ENCODE measurements around the gene GARIN1A.

The GARIN1A gene

DNA sequence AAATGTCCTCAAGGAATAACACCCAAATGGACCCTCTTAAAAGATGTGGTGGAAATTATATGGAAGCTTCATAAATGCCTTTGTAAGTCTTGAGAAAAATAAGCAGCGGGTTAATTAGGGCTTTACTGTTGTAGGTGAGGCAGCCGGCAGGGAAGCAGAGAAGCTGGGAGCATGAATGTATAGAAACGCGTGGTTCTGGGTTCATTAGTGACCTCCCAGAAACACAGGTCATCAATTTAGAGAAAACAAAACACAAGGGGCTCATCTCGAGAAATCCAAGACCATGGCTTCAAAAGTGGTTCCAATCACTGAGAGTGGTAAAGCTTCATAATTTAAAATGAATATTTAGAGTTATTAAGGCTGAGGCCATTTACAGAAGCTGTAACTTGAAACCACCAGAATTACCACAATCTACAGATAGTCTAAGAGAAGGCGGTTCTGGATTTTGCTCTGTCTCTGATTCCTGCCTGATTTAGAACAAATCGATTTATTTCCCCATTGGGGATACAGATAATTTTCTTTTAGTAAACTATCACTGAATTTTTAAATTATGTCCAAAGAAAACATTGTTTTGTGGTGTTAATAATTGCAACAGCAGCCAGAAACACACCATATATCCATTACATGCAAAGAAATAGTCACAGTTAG is 20.7 kb downstream of the GARIN1A start:
- DNase-seq (ENCODE audit: low spot score): no peak
- TF ChIP-seq, protein P1, sequence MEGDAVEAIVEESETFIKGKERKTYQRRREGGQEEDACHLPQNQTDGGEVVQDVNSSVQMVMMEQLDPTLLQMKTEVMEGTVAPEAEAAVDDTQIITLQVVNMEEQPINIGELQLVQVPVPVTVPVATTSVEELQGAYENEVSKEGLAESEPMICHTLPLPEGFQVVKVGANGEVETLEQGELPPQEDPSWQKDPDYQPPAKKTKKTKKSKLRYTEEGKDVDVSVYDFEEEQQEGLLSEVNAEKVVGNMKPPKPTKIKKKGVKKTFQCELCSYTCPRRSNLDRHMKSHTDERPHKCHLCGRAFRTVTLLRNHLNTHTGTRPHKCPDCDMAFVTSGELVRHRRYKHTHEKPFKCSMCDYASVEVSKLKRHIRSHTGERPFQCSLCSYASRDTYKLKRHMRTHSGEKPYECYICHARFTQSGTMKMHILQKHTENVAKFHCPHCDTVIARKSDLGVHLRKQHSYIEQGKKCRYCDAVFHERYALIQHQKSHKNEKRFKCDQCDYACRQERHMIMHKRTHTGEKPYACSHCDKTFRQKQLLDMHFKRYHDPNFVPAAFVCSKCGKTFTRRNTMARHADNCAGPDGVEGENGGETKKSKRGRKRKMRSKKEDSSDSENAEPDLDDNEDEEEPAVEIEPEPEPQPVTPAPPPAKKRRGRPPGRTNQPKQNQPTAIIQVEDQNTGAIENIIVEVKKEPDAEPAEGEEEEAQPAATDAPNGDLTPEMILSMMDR (IDR thresholded peaks at IDR 0.05): no peak
- H3K4me3 ChIP-seq: no peak overlapping the region
- no peak overlapping the region for H3K27ac ChIP-seq

DNA sequence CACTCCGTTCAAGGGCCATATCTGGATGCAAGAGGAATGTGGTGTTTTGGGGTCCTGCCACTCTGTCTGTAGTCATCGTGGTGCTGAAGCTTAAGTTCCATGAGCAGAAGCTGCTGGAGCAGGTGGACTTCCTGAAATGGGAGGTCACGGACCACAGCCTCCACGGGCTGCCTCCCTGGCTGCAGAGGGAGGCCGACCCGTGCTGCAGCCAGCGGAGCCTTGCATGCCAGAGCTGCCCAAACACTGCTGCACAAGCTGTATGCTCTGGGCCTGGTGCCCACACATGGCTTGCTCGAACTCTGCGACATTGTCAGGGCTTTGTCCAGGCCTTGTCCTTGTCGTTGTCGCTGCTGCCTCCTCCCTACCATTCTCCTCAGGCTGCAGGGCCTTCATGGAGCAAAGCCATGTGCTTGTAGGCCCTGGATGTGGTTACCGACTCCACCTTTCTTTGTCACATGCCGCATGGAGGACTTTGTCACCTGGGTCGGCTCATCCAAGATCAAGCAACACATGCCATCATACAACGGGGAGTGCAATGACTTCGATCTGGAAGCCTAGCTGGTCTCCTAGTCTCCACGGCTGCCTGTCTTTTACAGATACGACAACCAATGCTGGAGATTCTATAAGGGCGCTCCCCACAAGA is 21.4 kb downstream of the GARIN1A start:
- no peak overlapping the region for H3K4me3 ChIP-seq
- no peak overlapping the region for H3K27ac ChIP-seq
- TF ChIP-seq, protein P1 (IDR thresholded peaks at IDR 0.05): no peak
- DNase-seq (ENCODE audit: low spot score): no peak

DNA sequence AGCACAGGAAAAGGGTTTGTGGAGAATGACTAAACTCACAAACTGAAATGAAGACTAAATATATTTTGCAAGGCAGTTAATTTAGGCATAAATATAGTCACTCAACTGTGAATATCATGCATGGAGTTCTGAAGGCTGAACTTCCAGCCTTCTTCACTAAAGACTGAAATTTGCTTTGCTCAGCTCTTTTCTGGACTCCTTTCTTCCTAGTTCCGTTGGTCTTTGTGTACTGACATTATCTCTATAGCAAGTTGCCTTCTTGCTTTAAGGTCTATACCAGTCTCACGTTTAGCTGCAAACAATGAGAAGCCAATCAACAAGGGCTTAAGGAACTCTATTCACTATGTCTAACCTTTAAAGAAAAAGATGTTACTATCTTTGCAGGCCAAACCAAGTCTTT is 22.6 kb downstream of the GARIN1A start:
- TF ChIP-seq, protein P1 (IDR thresholded peaks at IDR 0.05): no peak
- no peak for DNase-seq (ENCODE audit: low spot score)
- no peak overlapping the region for H3K27ac ChIP-seq
- no peak overlapping the region for H3K4me3 ChIP-seq

DNA sequence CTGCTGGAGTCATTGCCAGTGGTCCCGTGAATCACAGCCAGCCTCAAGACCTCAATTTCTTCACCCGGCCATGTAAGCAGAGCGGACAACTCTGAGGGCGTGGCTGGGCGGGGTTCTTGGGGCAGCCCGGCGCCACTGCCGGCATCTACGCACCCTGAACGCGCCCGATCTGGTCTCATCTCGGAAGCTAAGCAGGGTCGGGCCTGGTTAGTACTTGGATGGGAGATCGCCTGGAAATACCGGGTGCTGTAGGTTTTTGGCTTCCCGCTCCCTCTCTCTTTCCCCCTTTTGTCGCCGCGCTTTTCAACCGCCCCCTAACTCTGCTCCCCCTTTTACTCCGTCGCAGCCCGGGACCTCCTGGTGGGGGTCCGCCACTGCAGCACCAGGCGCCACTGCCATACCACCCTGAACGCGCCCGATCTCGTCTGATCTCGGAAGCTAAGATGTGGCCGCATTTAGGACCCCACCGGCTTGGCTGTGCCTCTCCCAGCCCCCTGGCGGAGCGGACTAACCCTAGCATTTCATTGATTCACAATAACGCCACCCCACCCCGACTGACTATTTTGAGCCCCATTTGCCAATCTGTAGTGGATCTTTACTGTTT is 25.3 kb downstream of the GARIN1A start:
- TF ChIP-seq, protein P1 (IDR thresholded peaks at IDR 0.05): no peak
- no peak for DNase-seq (ENCODE audit: low spot score)
- H3K27ac ChIP-seq: no peak overlapping the region
- H3K4me3 ChIP-seq: peak overlapping the region; percentile 51

DNA sequence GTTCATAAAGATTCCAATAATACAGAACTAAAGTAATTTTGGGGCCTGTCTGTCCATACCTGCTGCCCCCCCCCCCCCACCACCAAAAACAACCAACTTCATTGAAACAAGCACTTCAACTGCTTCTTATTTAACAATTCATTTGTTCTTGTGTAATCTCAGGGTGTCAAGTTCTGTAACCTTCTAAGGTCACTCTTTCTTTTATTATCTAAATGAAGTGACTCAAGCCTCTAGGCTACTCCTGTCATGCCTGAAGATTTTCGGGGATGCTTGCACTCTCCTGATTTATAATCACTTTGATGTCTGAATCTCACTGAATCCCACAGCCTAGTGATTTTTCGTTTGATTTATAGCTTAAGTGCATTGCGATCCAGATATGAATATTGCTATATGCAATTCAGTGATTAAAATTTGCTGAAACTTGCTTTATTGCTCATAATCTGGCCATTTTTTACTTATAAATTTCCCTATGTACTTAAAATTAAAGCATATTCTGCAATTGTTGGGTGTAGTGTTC is 27.2 kb downstream of the GARIN1A start:
- Histone ChIP-seq H3K27ac (no peak overlapping the region), H3K4me3 (no peak overlapping the region)
- no peak for DNase-seq (ENCODE audit: low spot score)
- TF ChIP-seq, protein P1 (IDR thresholded peaks at IDR 0.05): no peak

DNA sequence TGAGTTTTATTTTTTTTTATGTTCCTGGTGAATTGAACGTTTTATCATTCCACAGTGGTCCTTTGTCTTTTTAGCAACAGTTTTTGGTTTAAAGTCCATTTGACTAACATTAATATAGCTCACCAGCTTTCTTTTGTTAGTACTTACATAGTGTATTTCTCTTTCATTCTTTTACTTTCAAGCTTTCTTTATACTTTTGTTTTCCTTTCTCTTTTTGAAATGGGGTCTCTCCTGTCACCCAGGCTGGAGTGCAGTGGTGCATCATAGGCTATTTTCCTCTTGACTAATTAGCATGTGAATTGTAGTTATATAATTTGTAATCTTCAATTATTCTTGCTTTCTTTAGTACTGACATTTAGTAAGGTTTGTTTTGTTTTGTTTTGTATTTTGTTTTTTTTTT is 27.8 kb downstream of the GARIN1A start:
- Histone ChIP-seq H3K27ac (no peak overlapping the region), H3K4me3 (no peak overlapping the region)
- DNase-seq (ENCODE audit: low spot score): no peak
- TF ChIP-seq, protein P1 (IDR thresholded peaks at IDR 0.05): no peak
